HG02759 (cell line): Measurements from ENCODE around the gene FAM83D.
"Not testable (repeated sequence)": the region's sequence is repeated elsewhere in the genome, so short reads cannot be mapped to it uniquely, and the experiment has no call there.

Source experiments
- ATAC-seq: cut with Tn5 transposase; IDR thresholded peaks from one replicate; pipeline ENCODE4 v1.9.1; 2021; ENCODE audit warnings: mild to moderate bottlenecking, moderate library complexity; ENCODE audit not compliant: unreplicated experiment

FAM83D gene

GRCh38 chr20:38962044-38962927 lies 36.1 kb downstream of the FAM83D start, which contains the start of gene DHX35:
TSS of gene DHX35 (plus strand) at chr20:38962344. CDS start at chr20:38962368, 24 bp downstream.
- ATAC-seq: peak; percentile 95

DNA sequence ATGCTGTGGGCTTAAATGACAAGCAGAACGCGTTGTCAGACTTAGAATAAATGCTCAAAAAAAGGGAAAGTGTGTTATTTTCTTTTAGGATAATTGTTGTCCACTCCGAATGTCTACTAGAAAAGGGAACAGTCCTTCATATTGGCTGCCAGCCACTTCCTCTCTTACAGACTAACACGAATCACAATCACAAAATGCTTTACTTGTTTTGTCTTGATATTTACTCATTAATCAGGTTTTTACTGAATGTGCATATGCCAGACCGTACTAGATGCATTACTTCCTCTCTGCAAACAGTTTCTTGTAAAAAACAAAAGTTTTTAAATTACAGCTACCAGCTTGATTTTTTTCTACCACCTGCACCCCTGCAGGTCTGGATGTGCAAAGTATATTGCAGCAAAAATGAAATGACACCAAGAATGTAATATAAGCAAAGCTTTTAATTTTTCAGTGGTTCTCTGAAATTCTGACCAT lies 36.7 kb downstream of the FAM83D start:
- ATAC-seq: no peak

GRCh38 chr20:38963745-38964144 lies 37.5 kb downstream of the FAM83D start:
- ATAC-seq: no peak

DNA sequence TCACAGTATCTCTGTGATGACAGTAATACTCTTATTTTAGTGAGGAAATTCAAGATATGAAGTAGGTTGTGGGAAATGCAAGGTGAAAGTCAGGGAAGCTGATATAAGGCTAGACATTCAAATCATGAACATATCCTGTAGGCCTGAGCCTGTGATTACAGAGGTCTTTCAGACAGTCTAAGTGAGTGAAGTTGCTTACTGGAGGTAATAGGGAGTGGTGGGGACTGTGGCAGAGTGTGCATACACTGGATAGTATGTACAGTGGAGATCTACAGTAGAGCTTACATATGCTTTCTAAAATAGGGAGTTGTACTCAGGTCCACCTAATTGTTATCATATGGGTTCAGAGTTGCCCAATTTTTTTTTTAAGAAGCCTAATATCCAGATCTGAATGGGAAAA lies 39.0 kb downstream of the FAM83D start:
- no peak for ATAC-seq

DNA sequence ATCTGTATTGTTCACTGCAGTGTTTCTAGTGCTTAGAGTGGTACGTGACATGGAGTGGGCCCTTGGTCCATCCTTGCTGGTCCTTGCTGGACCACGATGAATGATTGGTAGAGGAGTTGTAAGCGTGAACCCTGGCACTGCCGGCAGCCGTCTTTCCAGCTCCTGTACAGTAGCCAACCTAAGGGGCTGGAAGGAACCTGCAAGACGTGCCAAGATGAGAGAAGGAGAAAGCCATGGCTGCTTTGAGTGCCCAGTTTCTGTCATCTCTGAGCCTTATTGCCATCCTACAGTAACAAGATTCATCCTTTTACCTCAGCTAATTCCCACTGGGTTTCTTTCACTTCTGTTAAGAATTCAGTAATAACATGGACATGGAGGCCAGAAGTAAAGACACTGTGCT lies 41.9 kb downstream of the FAM83D start:
- ATAC-seq: no peak

DNA sequence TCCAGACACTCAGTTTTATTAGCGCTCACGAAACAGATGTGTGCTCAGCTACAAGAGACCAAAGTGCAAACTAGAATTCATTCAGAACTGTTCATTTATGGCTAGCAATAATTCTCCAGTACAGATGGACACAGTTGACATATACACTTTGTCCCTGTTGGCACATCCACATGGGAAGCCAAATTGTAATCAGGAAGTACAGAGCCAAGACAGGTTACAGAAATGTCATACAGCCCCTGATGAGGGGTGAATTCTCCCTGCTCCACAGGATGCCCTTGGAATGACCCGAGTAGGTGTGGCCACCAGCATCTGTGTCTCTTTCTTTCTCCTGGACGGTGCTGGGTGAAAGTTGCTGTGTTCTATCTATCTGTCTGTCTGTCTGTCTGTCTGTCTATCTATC lies 43.5 kb downstream of the FAM83D start:
- no peak for ATAC-seq

DNA sequence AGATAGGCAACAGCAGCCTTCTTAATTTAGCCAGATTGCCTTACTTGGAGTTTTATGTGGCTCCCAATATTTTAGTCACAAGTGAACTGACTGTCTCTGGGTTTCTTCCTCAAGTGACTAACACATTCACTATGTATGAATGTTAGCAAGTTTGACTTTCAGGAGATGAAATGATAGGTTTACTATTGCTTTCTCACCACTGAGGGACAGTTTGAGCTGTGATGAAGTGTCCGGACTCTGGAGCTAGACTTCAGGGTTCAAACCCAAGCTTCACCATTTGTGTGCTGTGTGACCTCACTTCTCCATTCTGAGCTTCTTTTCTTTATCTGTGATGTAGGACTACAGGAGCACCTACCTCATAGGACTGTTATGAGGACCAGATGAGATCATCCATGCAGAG lies 44.1 kb downstream of the FAM83D start:
- no peak for ATAC-seq

GRCh38 chr20:38973107-38973506 lies 46.9 kb downstream of the FAM83D start:
- ATAC-seq: no peak

DNA sequence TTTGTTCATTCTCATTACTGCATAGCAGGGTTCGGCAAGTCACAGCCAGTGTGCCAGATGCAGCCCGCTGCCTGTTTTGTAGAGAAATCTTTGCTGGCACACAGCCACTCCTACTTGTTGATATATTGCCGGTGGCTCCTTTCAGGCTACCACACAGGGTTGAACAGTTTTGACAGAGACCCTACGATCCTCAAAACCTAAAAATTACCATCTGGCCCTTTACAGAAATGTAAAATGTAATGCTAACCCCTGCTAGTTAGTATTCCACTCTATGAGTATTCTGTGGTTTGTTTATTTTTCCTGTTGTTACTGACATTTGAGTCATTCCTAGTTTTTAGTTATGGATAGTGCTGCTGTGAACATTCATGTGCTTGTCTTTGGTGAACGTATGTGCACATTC lies 47.4 kb downstream of the FAM83D start:
- ATAC-seq: no peak

DNA sequence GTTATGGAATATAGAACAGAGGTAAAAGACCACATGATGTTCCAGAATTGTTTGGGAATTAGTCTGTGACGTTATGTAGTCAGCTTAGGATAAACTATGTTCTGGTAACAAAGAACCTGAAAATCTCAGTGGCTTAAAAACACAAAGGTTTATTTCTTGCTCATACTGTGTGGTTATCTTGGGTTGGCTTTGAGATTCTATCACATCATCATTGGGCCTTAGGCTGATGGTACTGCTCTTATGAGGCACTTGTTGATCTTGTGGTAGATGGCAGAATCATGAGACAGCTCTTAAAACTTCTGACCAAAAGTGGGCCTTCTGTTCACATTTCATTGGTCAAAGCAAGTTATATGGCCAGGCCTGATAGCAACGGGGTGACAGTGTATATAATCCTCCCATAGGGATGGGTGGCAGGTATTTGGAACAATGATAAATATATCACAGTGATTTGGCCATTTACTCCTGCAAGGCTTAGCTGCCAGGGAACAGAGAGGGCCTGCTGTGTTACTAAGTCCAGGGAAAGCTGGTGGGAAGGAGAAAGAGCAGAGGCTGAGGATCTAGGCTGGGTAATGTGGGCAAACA lies 49.4 kb downstream of the FAM83D start:
- no peak for ATAC-seq

GRCh38 chr20:38979434-38979833 lies 53.2 kb downstream of the FAM83D start:
- ATAC-seq: no peak

DNA sequence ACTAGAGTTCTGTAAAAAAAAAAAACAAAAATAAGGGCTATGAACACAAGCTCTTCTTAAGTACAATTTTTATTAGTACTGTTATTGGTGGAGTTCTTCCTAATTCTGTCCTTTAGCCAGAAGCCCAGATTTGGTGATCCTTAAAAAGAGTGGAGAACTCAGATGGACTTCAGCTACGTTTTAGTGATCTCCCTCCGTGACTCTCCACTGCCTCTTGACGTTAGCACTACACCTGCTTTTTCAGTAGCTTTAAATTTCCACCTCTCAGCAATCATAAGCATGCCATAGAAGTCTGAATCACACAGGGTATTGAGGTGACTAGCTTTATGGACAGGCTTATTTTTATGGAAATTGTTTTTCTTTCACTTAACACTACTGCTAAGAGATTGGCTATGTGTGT lies 53.6 kb downstream of the FAM83D start:
- no peak for ATAC-seq

GRCh38 chr20:38982291-38982690 lies 56.1 kb downstream of the FAM83D start:
- no peak for ATAC-seq

- no peak for ATAC-seq
These were observed 58.8 kb downstream of the FAM83D start for GRCh38 chr20:38985060-38985459.

DNA sequence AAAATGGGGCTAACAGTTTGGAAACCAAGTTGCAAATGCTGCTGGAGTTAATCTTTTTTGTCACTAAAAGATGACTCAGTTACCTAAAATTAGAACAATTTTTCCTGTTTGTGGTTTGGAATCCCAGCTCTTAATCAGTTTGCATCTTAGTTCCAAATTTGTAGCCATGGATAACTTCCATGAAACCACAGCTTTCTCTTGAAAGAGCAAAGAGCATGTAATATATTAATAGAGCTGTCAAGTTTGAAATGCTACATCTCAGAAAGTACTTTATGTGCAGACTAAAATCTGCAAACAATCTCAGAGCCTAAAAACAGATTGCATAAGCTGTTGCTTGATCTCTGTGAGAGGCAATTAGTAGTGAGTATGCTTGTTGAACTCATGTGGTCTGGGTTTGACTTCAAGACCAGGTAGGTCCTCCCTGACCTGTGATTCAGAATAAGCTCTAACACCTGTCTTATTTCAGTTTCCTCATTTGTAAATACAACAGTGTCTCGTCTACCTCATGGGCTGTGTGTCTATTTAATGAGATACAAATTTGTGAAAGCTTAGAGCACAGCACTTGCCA lies 59.5 kb downstream of the FAM83D start:
- ATAC-seq: no peak

DNA sequence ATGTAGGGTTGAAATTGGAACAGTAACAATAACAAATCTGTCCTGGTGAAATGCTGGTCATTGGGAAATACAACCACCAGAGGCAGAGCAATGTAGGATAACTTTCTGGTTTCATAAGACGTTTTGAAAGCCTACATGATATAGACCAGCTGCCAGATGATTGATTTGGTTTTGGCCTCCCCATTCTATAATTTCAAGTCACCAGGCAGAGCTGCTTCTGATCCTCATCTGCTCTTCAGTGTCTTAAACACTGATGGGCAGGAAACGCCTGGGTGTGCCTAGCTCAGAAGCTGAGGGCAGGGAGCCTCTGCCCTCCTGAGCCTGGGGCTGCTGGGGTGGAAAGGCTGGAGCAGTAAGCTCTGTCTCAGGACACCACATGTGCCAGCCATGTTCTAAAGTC lies 60.4 kb downstream of the FAM83D start:
- ATAC-seq: no peak

- peak; percentile 85 for ATAC-seq
These were observed 61.6 kb downstream of the FAM83D start for GRCh38 chr20:38987777-38988176.

- no peak for ATAC-seq
These were observed 64.5 kb downstream of the FAM83D start for GRCh38 chr20:38990728-38991127.

DNA sequence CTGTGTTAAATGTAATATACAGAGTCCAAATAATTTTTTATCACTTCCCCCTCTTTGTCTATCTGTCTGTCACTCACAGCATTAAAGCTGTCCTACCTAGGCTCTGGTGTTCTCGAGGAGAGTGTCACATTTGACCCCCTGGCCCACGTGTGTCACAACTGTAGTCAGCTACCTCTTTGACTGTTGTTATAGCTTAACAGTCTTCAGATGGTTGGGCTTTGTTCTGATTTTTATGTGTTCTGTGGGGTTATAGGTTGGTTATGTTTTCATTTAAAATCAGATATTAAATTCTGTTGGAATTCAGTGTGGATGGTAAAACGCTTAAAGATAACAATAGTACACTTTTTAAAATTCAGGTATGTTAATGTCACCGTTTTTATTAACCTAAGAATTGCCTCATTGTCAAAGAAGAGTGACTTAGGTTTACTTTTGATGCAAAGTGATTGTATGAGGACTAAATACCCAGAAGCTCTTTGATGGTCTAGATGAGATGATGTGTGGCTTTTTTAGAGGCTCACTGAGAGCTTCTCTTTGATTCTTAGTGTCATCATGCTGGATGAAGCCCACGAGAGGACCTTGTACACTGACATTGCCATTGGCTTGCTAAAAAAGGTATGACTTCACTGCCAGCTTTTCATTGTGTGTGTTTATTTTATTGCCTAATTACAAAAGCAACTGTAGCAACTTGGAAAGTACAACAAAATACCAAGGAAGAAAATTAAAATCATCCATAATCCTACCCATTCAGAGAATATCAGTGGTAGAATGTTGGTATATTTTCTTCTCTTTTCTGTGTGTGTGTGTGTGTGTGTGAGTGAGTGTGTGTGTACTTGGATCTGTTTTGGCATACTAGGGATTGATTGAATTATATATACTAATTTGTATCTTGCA lies 65.8 kb downstream of the FAM83D start:
- ATAC-seq: no peak

- no peak for ATAC-seq
These were observed 69.4 kb downstream of the FAM83D start for GRCh38 chr20:38995536-38996044.

GRCh38 chr20:38996866-38997265 lies 70.6 kb downstream of the FAM83D start:
- not testable (repeated sequence) for ATAC-seq
